IgD-negative memory B cell (primary cell): ENCODE data around the gene NUDCD2. TPM values are rescaled to one million over a fixed set of nuclear protein-coding genes. Genes with fewer than 3 reads are reported as not detected.
"Not testable (repeated sequence)": the region's sequence is repeated elsewhere in the genome, so short reads cannot be mapped to it uniquely, and the experiment has no call there.

Experiments used
- H3K27ac Mint-ChIP-seq, 3 donors: one replicate each; pipeline ENCODE4 v1.8.0; 2020 to 2022; ENCODE audit warnings: mild to moderate bottlenecking in 3 of 3, mixed read lengths in 3 of 3, moderate library complexity in 1 of 3
- H3K27me3 Mint-ChIP-seq: one replicate; pipeline ENCODE4 v1.8.0; 2021; ENCODE audit warnings: mixed read lengths
- H3K36me3 Mint-ChIP-seq: one replicate; pipeline ENCODE4 v1.8.0; 2020; ENCODE audit warnings: mild to moderate bottlenecking, mixed read lengths
- H3K4me1 Mint-ChIP-seq, 3 donors: one replicate each; pipeline ENCODE4 v1.8.0; 2020 to 2022; ENCODE audit warnings: mixed read lengths in 3 of 3, mild to moderate bottlenecking in 1 of 3
- H3K4me3 Mint-ChIP-seq, 4 donors: one replicate each; pipeline ENCODE4 v1.8.0; 2020 to 2022; ENCODE audit warnings: mild to moderate bottlenecking in 4 of 4, mixed read lengths in 4 of 4, moderate library complexity in 3 of 4
- H3K9me3 Mint-ChIP-seq, 3 donors: one replicate each; pipeline ENCODE4 v1.8.0; 2020 to 2021; ENCODE audit warnings: mixed read lengths in 3 of 3, mild to moderate bottlenecking in 1 of 3
- polyA plus RNA-seq: library from polyadenylated mRNA; unstranded; fragments of 300-500 nt; fragmentation: Illumina TruSeq; gene quantifications from one replicate; pipeline ENCODE4 v1.2.3, GENCODE V29; 2021

The NUDCD2 gene
- polyA plus RNA-seq, 1 donor from 2014 or later = 39.4 TPM

DNA sequence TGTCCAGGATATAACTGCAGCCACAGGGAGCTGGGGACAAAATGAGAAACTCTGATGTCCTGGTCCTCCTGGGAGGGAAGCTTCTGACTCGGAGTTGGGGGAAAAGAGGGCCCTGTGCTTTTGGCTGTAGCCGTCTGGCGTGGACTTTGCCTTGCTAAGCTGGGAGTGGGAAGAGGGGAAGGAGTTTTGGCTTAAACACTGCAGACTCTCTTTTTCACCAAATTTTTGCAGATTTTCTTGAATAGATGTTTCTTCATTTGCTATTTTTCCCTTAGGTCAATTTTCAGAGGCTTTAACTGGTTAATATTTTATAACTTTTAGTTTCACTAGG is 29.8 kb upstream of the NUDCD2 start:
- Mint-ChIP-seq H3K4me1 (no peaks in the 10 kb centered on the region), H3K27me3 (no peaks in the 10 kb centered on the region), H3K27ac (no peak overlapping the region), H3K4me3 (no peak overlapping the region), H3K36me3 (peaks cover 3% of the 10 kb centered on the region), H3K9me3 (no peaks in the 10 kb centered on the region)

DNA sequence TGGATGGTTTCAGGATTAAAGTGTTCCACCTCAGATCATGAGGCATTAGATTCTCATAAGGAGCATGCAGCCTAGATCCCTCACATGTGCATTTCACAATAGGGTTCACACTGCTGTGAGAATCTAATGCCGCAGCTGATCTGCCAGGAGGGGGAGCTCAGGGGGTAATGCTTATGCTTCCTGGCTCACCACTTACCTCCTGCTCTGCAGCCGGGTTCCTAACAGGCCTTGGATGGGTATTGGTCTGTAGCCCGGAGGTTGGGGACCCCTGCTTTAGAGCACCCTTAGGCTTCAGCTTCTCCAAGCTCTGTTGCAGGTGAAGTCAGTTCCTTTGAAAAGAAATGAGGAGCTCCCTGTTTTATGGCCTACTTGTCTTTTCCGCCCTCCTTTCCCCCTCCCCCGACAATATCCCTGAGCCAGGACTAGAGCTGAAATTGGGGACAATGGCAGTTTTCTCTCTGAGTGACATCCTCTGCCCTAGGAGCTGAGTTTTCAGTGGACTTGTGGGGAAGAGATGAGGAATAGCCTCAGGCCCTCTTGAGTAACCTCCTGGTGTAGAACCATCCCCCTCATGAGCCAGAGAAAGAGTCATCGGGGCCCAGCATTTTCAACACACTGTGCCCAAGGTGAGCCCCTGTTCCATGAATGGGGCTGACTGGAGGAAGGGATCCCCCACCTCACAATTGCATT is 29.3 kb upstream of the NUDCD2 start:
- no peaks in the 10 kb centered on the region for H3K9me3 Mint-ChIP-seq
- H3K27me3 Mint-ChIP-seq = no peaks in the 10 kb centered on the region
- no peak overlapping the region for H3K27ac Mint-ChIP-seq
- no peak overlapping the region for H3K4me3 Mint-ChIP-seq
- H3K4me1 Mint-ChIP-seq = no peaks in the 10 kb centered on the region
- H3K36me3 Mint-ChIP-seq = peaks cover 3% of the 10 kb centered on the region

DNA sequence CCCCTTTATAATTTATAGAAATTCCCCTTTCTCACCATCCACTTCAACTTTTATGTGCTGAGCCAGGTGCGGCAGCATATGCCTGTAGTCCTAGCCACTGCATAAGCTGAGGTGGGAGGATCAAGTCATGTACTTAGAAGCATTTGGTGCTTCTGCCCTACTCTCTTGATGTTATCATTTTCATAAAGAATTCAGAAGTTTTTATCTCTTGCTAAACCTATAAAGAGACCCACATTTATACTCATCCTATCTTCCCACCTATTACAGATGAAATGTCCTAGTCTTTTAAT is 19.0 kb upstream of the NUDCD2 start:
- no peak overlapping the region for H3K4me3 Mint-ChIP-seq
- H3K9me3 Mint-ChIP-seq = no peaks in the 10 kb centered on the region
- peaks cover 3% of the 10 kb centered on the region for H3K36me3 Mint-ChIP-seq
- H3K27ac Mint-ChIP-seq = no peak overlapping the region
- H3K4me1 Mint-ChIP-seq = peaks cover 0 to 5% (median 0%) of the 10 kb centered on the region in 3 donors
- H3K27me3 Mint-ChIP-seq = no peaks in the 10 kb centered on the region

DNA sequence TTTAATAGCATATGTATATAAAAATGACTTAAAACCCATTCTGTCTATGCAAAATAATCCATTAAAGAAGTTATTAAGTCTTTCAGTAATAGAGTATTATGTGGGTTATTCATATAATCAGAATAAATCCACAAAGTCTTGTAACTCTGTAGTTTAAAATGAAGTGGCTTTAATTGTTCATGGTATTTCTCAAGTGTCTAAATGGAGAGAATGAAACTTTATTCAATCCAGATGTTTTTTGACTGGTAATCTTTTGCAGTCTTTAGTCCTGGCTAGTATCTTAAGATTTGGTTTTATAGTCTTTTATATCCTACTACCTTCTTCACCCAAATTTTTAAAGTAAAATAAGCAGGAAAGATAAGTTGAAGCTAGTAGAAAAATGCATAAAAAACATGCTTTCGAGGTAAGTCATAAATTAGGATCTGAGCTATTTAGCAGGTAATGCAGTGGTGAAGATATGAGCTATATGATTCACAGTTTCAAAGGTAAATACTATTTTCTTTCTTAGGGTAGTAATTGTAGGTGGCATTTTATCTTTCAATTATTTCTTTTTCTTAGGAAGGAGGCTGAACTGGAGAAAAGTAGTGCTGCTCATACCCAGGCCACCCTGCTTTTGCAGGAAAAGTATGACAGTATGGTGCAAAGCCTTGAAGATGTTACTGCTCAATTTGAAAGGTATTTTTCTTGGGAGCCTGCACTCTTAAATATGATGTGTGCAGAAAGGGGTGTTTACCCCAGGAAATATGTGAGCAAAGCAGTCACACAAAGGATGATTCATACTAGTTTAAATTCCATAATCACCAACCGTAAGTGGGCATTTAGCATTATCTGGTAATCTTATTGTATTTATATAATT is 18.5 kb upstream of the NUDCD2 start:
- Mint-ChIP-seq H3K9me3 (no peaks in the 10 kb centered on the region), H3K4me1 (peaks cover 0 to 8% (median 0%) of the 10 kb centered on the region in 3 donors), H3K4me3 (no peak overlapping the region), H3K27ac (peak overlapping the region in 1 of 3 donors; percentile 41), H3K36me3 (peaks cover 3% of the 10 kb centered on the region), H3K27me3 (no peaks in the 10 kb centered on the region)

DNA sequence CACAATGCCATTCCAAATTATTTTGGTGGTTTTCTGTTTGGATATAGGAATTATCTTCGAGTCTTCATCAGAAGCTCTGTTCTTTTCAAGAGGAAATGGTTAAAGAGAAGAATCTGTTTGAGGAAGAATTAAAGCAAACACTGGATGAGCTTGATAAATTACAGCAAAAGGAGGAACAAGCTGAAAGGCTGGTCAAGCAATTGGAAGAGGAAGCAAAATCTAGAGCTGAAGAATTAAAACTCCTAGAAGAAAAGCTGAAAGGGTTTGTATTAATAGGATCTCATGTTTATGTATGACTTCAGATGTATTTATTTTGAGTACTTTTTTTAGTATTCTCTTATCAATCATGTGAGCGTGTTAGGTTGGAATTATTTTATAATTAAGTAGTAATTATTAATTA is 15.5 kb upstream of the NUDCD2 start:
- Mint-ChIP-seq H3K4me3 (no peak overlapping the region), H3K4me1 (peaks cover 0 to 5% (median 0%) of the 10 kb centered on the region in 3 donors), H3K27ac (no peak overlapping the region), H3K36me3 (peaks cover 1% of the 10 kb centered on the region), H3K27me3 (no peaks in the 10 kb centered on the region), H3K9me3 (no peaks in the 10 kb centered on the region)

DNA sequence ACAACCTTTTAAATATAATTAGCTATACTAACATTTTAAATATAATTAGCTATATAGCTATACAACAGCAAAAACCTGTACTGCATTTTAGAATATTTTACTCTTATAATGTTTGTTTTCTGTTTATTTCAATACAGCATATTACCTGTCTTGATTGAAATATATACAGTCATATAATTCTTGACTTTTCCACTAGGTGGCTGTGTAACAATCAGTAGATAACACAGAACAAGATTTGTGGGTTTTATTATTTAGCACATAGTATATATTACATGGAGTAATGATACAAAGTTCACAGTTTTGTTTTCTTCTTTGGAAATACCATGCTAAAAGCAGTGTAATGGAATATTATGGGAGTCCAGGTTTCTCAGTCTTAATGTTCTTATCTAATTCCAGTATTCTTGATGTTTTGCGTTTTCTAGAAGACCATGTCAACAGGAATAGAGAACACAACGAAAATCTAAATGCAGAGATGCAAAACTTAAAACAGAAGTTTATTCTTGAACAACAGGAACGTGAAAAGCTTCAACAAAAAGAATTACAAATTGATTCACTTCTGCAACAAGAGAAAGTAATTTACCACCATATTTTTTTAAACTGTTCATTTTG is 13.8 kb upstream of the NUDCD2 start:
- Mint-ChIP-seq H3K4me3 (no peak overlapping the region), H3K36me3 (peaks cover 1% of the 10 kb centered on the region), H3K9me3 (no peaks in the 10 kb centered on the region), H3K27me3 (no peaks in the 10 kb centered on the region), H3K4me1 (peaks cover 0 to 3% (median 0%) of the 10 kb centered on the region in 3 donors), H3K27ac (no peak overlapping the region)

DNA sequence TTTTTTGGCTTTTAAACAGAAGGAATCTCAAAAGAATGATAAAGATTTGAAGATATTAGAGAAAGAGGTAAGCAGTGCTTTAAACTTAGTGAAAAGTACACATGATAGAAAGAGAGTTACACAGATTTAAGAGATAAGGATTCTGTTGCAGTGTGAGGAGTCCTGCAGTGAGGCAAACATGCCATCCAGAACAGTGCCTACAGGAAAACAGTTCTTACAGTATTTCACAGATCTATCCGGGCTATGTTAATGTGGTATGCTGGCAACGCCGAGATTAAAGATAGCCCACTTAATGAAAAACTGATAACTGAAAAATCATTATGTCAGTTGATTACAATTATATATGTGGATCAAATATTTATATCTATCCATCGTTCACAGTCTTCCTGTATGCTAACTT is 7.8 kb upstream of the NUDCD2 start:
- Mint-ChIP-seq H3K4me3 (no peak overlapping the region), H3K4me1 (peaks cover 0 to 2% (median 0%) of the 10 kb centered on the region in 3 donors), H3K27me3 (no peaks in the 10 kb centered on the region), H3K36me3 (no peaks in the 10 kb centered on the region), H3K27ac (peak overlapping the region in 1 of 3 donors; percentile 78), H3K9me3 (no peaks in the 10 kb centered on the region)

DNA sequence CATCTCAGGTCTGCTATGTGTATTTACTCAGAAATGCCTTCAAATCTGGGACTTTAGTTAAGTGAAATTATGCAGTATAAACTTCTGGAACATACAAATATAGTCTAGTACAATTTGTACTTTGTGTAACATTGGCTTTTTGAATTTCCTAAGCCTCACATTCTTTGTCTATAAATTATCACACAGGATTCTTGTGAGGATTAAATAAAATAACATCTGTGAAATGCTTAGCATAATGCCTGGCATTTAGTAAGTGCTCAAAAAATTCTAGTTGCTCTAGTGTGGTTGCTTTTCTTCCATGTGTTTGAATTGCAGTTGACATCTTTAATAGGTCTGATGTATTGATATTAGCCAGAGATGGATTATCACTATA is 3.1 kb upstream of the NUDCD2 start:
- Mint-ChIP-seq H3K4me3 (peak overlapping the region in 1 of 4 donors; percentile 41), H3K36me3 (no peaks in the 10 kb centered on the region), H3K27ac (peak overlapping the region in 1 of 3 donors; percentile 19), H3K27me3 (no peaks in the 10 kb centered on the region), H3K4me1 (peaks cover 13 to 18% (median 15%) of the 10 kb centered on the region in 3 donors), H3K9me3 (no peaks in the 10 kb centered on the region)

DNA sequence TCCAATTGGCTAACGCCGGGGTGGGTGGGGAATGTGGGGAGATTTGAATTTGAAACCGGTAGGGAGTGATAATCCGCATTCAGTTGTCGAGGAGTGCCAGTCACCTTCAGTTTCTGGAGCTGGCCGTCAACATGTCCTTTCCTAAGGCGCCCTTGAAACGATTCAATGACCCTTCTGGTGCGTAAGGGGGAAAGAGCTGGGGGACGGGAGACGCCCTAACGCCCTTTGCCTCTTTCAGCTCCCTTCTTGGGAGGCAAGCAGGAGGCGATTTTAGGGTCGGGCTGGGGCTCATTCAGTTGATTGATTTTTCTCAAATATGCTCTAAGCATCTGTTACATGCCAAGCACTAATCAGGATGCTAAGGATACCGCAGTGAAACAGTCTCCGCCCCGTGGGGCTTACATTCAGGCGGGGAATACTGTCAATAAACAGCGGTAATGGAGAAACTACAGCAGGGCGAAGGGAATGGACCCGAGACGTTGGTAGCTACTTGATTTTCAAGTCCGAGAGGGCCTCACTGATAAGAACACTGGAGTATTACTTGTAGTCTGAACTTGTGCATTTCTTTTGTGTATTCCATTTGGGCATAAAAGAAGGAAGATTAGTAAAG is 765 bp upstream of the NUDCD2 start, which contains the start of gene HMMR:
HMMR (plus strand) TSS at position 71 of the 610 bp plus-strand sequence; CDS start at position 132, 61 bp downstream.
- H3K4me3 Mint-ChIP-seq = peak within 1 kb of the TSS; percentile 90 to 98 (median 97)
- H3K36me3 Mint-ChIP-seq = peaks cover 3% of the 10 kb centered on the region
- peak within 1 kb of the TSS; percentile 91 to 100 (median 97) for H3K27ac Mint-ChIP-seq
- peaks cover 0 to under 1% (median 0%) of the 10 kb centered on the region in 3 donors for H3K9me3 Mint-ChIP-seq
- H3K27me3 Mint-ChIP-seq = no peaks in the 10 kb centered on the region
- H3K4me1 Mint-ChIP-seq = peaks cover 15 to 27% (median 19%) of the 10 kb centered on the region in 3 donors

DNA sequence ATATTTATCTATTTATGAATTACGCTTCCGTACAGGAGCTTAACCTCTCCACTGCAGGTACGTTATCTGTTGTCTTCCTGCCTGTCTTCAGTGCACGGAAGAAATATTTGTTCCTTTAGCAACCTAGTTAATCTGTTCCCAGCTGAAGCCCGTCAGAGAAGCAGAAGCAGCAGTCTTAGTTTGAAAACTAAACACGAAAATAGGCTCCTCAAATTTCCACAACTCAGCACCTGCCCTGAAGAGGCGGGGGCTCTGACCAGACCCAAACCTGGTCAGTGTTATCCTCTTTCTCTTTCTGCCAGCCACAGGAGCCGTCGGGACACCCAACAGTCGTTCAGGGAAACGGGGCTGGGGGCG is 462 bp downstream of the NUDCD2 start:
- Mint-ChIP-seq H3K27me3 (no peaks in the 10 kb centered on the region), H3K36me3 (peaks cover 5% of the 10 kb centered on the region), H3K27ac (peak overlapping the region; percentile 91 to 100 (median 97)), H3K4me1 (peaks cover 15 to 25% (median 20%) of the 10 kb centered on the region in 3 donors), H3K9me3 (peaks cover 0 to 1% (median 0%) of the 10 kb centered on the region in 3 donors), H3K4me3 (peak overlapping the region; percentile 90 to 98 (median 97))

DNA sequence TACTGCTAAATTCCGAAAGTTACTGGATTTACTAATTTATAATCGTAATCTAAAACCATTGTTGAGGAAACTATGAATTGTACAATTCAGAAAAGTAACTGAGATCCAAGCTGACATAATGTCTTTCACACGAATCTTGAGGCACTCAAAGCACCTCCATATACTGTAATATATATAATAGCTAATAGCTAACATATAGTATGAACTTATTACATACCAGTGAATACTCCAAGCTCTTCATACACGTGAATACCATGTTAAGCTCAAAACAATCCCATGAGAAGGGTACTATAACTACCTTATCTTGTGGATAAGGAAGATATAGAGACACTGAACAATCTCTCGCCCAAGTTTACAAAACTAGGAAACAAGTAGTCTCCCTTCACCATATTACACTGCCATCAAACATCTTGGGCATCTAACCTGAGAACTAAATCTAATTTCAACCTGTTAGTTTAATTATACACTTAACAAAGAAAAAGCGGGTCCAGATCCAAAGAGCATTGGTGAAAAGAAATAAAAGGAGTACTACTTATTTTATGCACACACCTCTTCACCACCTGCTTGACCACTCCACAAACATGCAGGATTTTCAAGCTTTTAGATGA is 1.0 kb downstream of the NUDCD2 start:
- Mint-ChIP-seq H3K9me3 (peaks cover 0 to 1% (median 0%) of the 10 kb centered on the region in 3 donors), H3K27me3 (no peaks in the 10 kb centered on the region), H3K4me3 (peak overlapping the region; percentile 90 to 98 (median 97)), H3K27ac (peak overlapping the region; percentile 91 to 100 (median 97)), H3K36me3 (peaks cover 5% of the 10 kb centered on the region), H3K4me1 (peaks cover 15 to 25% (median 20%) of the 10 kb centered on the region in 3 donors)

DNA sequence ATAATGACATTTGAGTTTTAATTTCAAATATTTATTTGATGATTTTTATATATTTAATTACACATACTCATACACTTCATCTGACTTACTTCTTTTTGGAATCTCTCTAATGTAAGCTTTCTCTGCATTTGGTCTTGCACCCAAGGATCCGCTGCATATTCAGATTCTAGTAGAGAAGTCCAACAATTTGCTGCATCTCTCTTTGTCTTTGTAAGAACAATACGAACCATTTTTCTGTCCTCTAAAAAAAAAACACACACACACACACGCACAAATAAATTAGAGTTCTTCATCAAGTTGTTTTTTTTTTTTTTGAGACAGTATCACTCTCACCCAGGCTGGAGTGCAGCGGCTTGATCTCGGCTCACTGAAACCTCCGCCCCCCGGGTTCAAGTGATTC is 3.1 kb downstream of the NUDCD2 start:
- H3K4me1 Mint-ChIP-seq = peaks cover 13 to 21% (median 20%) of the 10 kb centered on the region in 3 donors
- H3K36me3 Mint-ChIP-seq = peaks cover 5% of the 10 kb centered on the region
- H3K9me3 Mint-ChIP-seq = peaks cover 0 to 1% (median 0%) of the 10 kb centered on the region in 3 donors
- no peak overlapping the region for H3K4me3 Mint-ChIP-seq
- no peak overlapping the region for H3K27ac Mint-ChIP-seq
- no peaks in the 10 kb centered on the region for H3K27me3 Mint-ChIP-seq

DNA sequence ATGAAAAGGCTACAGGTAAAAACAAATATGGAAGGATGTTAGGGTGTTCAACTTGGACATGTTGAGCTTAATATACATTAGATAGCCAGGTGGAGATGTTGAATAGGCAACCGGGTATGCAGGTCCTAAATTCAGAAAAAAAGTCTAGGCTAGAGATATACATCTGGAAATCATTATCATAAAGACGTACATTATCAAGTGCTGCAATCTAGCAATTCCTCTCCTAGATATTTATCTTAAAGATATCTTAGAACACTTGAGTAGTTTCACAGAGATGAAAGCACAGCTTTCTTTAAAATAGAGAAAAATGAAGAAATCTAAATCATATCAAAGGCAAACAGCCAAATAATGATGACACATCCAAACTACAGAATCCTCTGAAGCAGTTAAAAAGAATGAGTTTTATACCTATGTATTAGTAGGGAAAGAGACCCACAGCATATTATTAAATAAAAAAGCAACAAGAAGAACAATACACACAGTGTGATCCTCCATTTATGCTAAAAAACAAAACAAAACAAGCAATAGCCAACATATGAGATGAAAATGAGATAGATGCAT is 3.8 kb downstream of the NUDCD2 start:
- Mint-ChIP-seq H3K27me3 (no peaks in the 10 kb centered on the region), H3K4me1 (peaks cover 8 to 18% (median 17%) of the 10 kb centered on the region in 3 donors), H3K9me3 (peaks cover 0 to 1% (median 0%) of the 10 kb centered on the region in 3 donors), H3K27ac (peak overlapping the region in 1 of 3 donors; percentile 22), H3K36me3 (peaks cover 5% of the 10 kb centered on the region), H3K4me3 (peak overlapping the region in 1 of 4 donors; percentile 7)

DNA sequence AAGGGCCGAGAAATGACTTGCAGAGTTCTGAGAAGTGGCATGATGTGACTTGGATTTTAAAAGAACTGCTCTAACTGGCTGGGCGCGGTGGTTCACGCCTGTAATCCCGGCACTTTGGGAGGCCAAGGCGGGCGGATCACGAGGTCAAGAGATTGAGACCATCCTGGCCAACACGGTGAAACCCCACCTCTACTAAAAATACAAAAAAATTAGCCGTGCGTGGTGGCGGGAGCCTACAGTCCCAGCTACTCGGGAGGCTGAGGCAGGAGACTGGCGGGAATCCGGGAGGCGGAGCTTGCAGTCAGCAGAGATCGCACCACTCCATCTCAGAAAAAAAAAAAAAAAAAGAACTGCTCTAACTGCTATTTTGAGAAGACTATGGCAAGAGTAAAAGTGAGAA is 4.5 kb downstream of the NUDCD2 start:
- not testable (repeated sequence) for H3K27me3 Mint-ChIP-seq, H3K9me3 Mint-ChIP-seq, H3K36me3 Mint-ChIP-seq
- H3K27ac Mint-ChIP-seq = peak overlapping the region in 2 of 3 donors; percentile 24 to 77
- peak overlapping the region in 1 of 4 donors; percentile 41 for H3K4me3 Mint-ChIP-seq
- peaks cover 8 to 17% (median 15%) of the 10 kb centered on the region in 3 donors for H3K4me1 Mint-ChIP-seq
